Hepatocyte (in vitro differentiated cells): ENCODE results near the gene ACACA. TPM values are rescaled to one million over a fixed set of nuclear protein-coding genes. Genes with fewer than 3 reads are reported as not detected.

Source experiments
- DNase-seq: peaks from one replicate; pipeline ENCODE4 v3.0.0-alpha.2; 2016; ENCODE audit warnings: low spot score
- H2AFZ ChIP-seq: fragments of 200-600 bp; sonication (generic); 2 replicates; pipeline ENCODE4 v1.6.0; 2016; ENCODE audit warnings: antibody characterized with exemption, mild to moderate bottlenecking
- H3K27ac ChIP-seq: fragments of 200-600 bp; sonication (generic); 2 replicates; pipeline ENCODE4 v1.5.1; 2016; ENCODE audit warnings: mild to moderate bottlenecking
- H3K27me3 ChIP-seq: fragments of 200-600 bp; sonication (generic); 2 replicates; pipeline ENCODE4 v1.6.1; 2016
- H3K36me3 ChIP-seq: fragments of 200-600 bp; sonication (generic); replicated peaks from 2 replicates; pipeline ENCODE4 v1.5.1; 2016; ENCODE audit warnings: low read depth; ENCODE audit not compliant: insufficient read depth
- H3K4me1 ChIP-seq: fragments of 200-600 bp; sonication (generic); 2 replicates; pipeline ENCODE4 v1.5.1; 2016; ENCODE audit warnings: mild to moderate bottlenecking, moderate library complexity; ENCODE audit not compliant: insufficient read depth
- H3K4me2 ChIP-seq: fragments of 200-600 bp; sonication (generic); 2 replicates; pipeline ENCODE4 v1.6.0; 2016
- H3K4me3 ChIP-seq: fragments of 200-600 bp; sonication (generic); 2 replicates; pipeline ENCODE4 v1.5.1; 2016; ENCODE audit warnings: mild to moderate bottlenecking
- H3K79me2 ChIP-seq: fragments of 200-600 bp; sonication (generic); 2 replicates; pipeline ENCODE4 v1.6.0; 2017; ENCODE audit warnings: mild to moderate bottlenecking
- H3K9me2 ChIP-seq: fragments of 200-600 bp; sonication (generic); replicated peaks from 2 replicates; pipeline ENCODE4 v1.6.0; 2017; ENCODE audit warnings: mild to moderate bottlenecking; ENCODE audit not compliant: insufficient read depth
- H3K9me3 ChIP-seq: fragments of 200-600 bp; sonication (generic); 2 replicates; pipeline ENCODE4 v1.5.1; 2016; ENCODE audit warnings: low read depth, mild to moderate bottlenecking
- H4K20me1 ChIP-seq: fragments of 200-600 bp; sonication (generic); 2 replicates; pipeline ENCODE4 v1.6.0; 2016; ENCODE audit warnings: mild to moderate bottlenecking; ENCODE audit not compliant: insufficient read depth, poor library complexity, severe bottlenecking
- EZH2 ChIP-seq: fragments of 200-600 bp; sonication (generic); IDR thresholded peaks from 2 replicates; pipeline ENCODE4 v1.6.1; 2016; ENCODE audit warnings: antibody characterized with exemption, mild to moderate bottlenecking, borderline replicate concordance
- EZH2phosphoT487 ChIP-seq: fragments of 200-600 bp; sonication (generic); IDR thresholded peaks from one replicate; pipeline ENCODE4 v1.6.1; 2018; ENCODE audit warnings: antibody characterized with exemption, mild to moderate bottlenecking, low read depth, moderate library complexity; ENCODE audit not compliant: unreplicated experiment, severe bottlenecking
- WGBS: methylation state at CpG from one replicate; pipeline ENCODE4 v1.1.6; 2016; ENCODE audit warnings: low lambda C conversion rate; ENCODE audit errors: missing lambda C conversion rate; 5-methylcytosine and 5-hydroxymethylcytosine counted together
- polyA plus RNA-seq: library from polyadenylated mRNA; unstranded; fragments of >200 nt; fragmentation: Nextera tagmentation; extraction: Ambion mirVana; gene quantifications from 2 replicates; pipeline ENCODE4 v1.2.1, GENCODE V29; 2016
- total RNA-seq: library from RNA; depleted of rRNA; stranded (reverse); fragments of >200 nt; gene quantifications from 2 replicates; pipeline ENCODE4 v1.2.3, GENCODE V29; 2014
- TF ChIP-seq, protein P1 (sequence below): fragments of 200-600 bp; sonication (generic); IDR thresholded peaks from 2 replicates; pipeline ENCODE4 v1.5.1; 2016; ENCODE audit warnings: antibody characterized with exemption, mild to moderate bottlenecking; ENCODE audit not compliant: poor library complexity

The ACACA gene
- total and polyA plus RNA-seq, 2 experiments from 2014 or later: 37.4 to 53.8 TPM

DNA sequence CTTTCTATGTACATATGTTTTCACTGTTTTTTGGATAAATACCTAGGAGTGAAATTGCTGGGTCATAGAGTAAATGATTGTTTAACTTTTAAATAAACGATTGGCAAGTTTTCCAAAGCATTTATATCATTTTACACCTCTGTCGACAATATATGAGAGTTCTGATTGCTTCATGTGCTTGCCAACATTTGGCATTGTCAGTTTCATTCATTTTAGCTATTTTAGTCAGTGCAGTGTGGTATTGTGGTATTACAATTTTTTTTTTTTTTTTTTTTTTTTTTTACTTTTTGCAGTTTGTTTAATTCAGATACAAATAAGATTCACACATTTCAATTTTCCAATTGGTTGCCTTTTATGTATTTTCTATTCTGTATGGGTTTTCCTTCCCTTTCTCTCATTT is 26.0 kb upstream of the ACACA start:
- no peaks in the 10 kb centered on the region for H3K9me3 ChIP-seq
- no peaks in the 10 kb centered on the region for H3K27me3 ChIP-seq
- H3K79me2 ChIP-seq: no peaks in the 10 kb centered on the region
- H3K4me3 ChIP-seq: no peak overlapping the region
- no peak overlapping the region for H3K4me2 ChIP-seq
- 98% methylated on average over 2 of the region's 2 CpGs for WGBS
- no peak overlapping the region for H2AFZ ChIP-seq
- H3K27ac ChIP-seq: no peak overlapping the region
- H3K4me1 ChIP-seq: no peaks in the 10 kb centered on the region
- H3K9me2 ChIP-seq: no peaks in the 10 kb centered on the region
- TF ChIP-seq, protein P1, sequence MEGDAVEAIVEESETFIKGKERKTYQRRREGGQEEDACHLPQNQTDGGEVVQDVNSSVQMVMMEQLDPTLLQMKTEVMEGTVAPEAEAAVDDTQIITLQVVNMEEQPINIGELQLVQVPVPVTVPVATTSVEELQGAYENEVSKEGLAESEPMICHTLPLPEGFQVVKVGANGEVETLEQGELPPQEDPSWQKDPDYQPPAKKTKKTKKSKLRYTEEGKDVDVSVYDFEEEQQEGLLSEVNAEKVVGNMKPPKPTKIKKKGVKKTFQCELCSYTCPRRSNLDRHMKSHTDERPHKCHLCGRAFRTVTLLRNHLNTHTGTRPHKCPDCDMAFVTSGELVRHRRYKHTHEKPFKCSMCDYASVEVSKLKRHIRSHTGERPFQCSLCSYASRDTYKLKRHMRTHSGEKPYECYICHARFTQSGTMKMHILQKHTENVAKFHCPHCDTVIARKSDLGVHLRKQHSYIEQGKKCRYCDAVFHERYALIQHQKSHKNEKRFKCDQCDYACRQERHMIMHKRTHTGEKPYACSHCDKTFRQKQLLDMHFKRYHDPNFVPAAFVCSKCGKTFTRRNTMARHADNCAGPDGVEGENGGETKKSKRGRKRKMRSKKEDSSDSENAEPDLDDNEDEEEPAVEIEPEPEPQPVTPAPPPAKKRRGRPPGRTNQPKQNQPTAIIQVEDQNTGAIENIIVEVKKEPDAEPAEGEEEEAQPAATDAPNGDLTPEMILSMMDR: no peak
- TF ChIP-seq EZH2phosphoT487: no peak
- TF ChIP-seq EZH2: no peak
- H3K36me3 ChIP-seq: no peaks in the 10 kb centered on the region
- DNase-seq: no peak
- no peaks in the 10 kb centered on the region for H4K20me1 ChIP-seq

DNA sequence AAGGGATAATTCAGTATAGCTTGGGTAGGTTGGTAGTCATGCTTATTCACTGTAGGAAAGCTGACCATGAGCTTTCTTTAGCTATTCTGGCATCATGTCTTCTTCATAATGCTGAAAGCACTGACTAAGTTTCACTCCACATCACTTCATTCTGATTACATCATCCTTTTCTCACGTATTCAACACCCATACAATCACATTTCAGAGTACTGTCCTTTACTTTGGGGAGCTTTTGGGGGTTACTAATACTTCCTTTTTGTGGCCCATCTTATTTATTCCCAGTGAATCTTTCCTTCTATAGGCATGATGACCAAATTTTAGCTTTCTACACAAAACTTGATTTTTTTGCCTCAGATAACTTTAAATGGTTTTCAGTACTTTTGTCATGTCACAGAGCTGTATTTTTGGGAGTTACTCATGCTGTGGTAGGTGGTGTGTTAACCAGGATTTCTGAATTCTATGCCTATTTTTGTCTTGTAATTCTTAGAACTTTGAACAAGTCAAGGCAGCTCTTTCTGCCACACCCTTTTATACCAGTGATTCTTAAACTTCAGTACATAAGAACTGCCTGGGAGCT is 23.5 kb upstream of the ACACA start:
- Histone ChIP-seq H3K36me3 (no peaks in the 10 kb centered on the region), H3K4me2 (no peak overlapping the region)

DNA sequence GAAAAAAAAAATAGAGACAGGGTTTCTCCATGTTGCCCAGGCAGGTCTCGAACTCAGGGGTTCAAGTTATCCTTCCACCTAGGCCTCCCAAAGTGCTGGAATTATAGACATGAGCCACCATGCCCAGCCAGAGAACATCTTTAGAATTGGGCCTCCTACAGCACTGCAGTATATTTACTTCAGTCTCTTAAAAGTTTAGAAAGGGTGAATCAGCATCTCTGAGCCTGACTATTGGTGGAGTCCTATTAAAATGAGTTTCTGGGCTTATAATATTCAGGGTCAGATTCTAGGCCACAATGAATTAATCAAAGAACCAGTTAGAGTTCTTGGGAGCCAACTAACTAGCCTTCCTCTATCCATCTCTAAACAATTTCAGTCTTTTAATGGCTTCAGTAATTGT is 22.8 kb upstream of the ACACA start:
- H3K9me2 ChIP-seq: no peaks in the 10 kb centered on the region
- 100% methylated on average over 1 of the region's 1 CpG for whole genome bisulfite sequencing
- H3K27me3 ChIP-seq: no peaks in the 10 kb centered on the region
- no peak overlapping the region for H2AFZ ChIP-seq
- H3K4me3 ChIP-seq: no peak overlapping the region
- H3K27ac ChIP-seq: no peak overlapping the region
- H3K36me3 ChIP-seq: no peaks in the 10 kb centered on the region
- TF ChIP-seq, protein P1: no peak
- TF ChIP-seq EZH2: no peak
- TF ChIP-seq EZH2phosphoT487: no peak
- no peak overlapping the region for H3K4me2 ChIP-seq
- H3K9me3 ChIP-seq: no peaks in the 10 kb centered on the region
- no peak for DNase-seq
- H3K79me2 ChIP-seq: no peaks in the 10 kb centered on the region
- no peaks in the 10 kb centered on the region for H3K4me1 ChIP-seq
- H4K20me1 ChIP-seq: no peaks in the 10 kb centered on the region

More for the DNA sequence above, 23.5 kb upstream of the ACACA start:
- Histone ChIP-seq H3K27ac (no peak overlapping the region), H3K9me2 (no peaks in the 10 kb centered on the region), H3K79me2 (no peaks in the 10 kb centered on the region), H3K4me3 (no peak overlapping the region), H3K27me3 (no peaks in the 10 kb centered on the region), H3K4me1 (no peaks in the 10 kb centered on the region), H4K20me1 (no peaks in the 10 kb centered on the region), H2AFZ (no peak overlapping the region), H3K9me3 (no peaks in the 10 kb centered on the region)
- no peak for DNase-seq
- WGBS: 80% methylated on average over 1 of the region's 1 CpG
- TF ChIP-seq, protein P1: no peak
- no peak for TF ChIP-seq EZH2
- TF ChIP-seq EZH2phosphoT487: no peak
